ENCODE results near the gene ZG16. TPM values are rescaled to one million over a fixed set of nuclear protein-coding genes. Genes with fewer than 3 reads are reported as not detected.
A peak's percentile ranks its signal among the peaks of the same experiment; 100 is the strongest.
"Not testable (repeated sequence)": the region's sequence is repeated elsewhere in the genome, so short reads cannot be mapped to it uniquely, and the experiment has no call there.

The ZG16 gene
- total RNA-seq: not detected in 2 replicates
- long read RNA-seq: 0 reads

- TF ChIP-seq CTCF (IDR thresholded peaks at IDR 0.05): no peak
- no peak for DNase-seq (ENCODE audit: extremely low spot score, unreplicated experiment)
- no peaks in the 10 kb centered on the region for H3K36me3 Mint-ChIP-seq (ENCODE audit: unreplicated experiment)
- peaks cover 16% of the 10 kb centered on the region for H3K27me3 Mint-ChIP-seq (ENCODE audit: unreplicated experiment)
- peaks cover 6% of the 10 kb centered on the region for H3K4me1 Mint-ChIP-seq (ENCODE audit: unreplicated experiment)
- no peak within 1 kb of the TSS for H3K27ac Mint-ChIP-seq (ENCODE audit: unreplicated experiment)
- H3K4me3 Mint-ChIP-seq (ENCODE audit: unreplicated experiment): no peak within 1 kb of the TSS
- H3K9me3 Mint-ChIP-seq (ENCODE audit: unreplicated experiment): no peaks in the 10 kb centered on the region
These were observed at the start of gene ZG16 for GRCh38 chr16:29777576-29778350. Gene ZG16 (plus strand): TSS chr16:29778256. CDS start chr16:29779267, 1,011 bp downstream.

GRCh38 chr16:29729116-29729521 is 48.9 kb upstream of the ZG16 start:
- Mint-ChIP-seq H3K9me3 (ENCODE audit: unreplicated experiment) (no peaks in the 10 kb centered on the region), H3K4me1 (ENCODE audit: unreplicated experiment) (peaks cover 4% of the 10 kb centered on the region), H3K27me3 (ENCODE audit: unreplicated experiment) (peaks cover 38% of the 10 kb centered on the region), H3K36me3 (ENCODE audit: unreplicated experiment) (no peaks in the 10 kb centered on the region), H3K27ac (ENCODE audit: unreplicated experiment) (no peak overlapping the region), H3K4me3 (ENCODE audit: unreplicated experiment) (no peak overlapping the region)
- DNase-seq (ENCODE audit: extremely low spot score, unreplicated experiment): no peak
- peak; percentile 70 for TF ChIP-seq CTCF (IDR thresholded peaks at IDR 0.05)

GRCh38 chr16:29730649-29731048 is 47.4 kb upstream of the ZG16 start:
- Mint-ChIP-seq H3K9me3 (ENCODE audit: unreplicated experiment) (no peaks in the 10 kb centered on the region), H3K27me3 (ENCODE audit: unreplicated experiment) (peaks cover 39% of the 10 kb centered on the region), H3K4me3 (ENCODE audit: unreplicated experiment) (no peak overlapping the region), H3K27ac (ENCODE audit: unreplicated experiment) (no peak overlapping the region), H3K4me1 (ENCODE audit: unreplicated experiment) (peaks cover 4% of the 10 kb centered on the region), H3K36me3 (ENCODE audit: unreplicated experiment) (no peaks in the 10 kb centered on the region)
- no peak for DNase-seq (ENCODE audit: extremely low spot score, unreplicated experiment)
- no peak for TF ChIP-seq CTCF (IDR thresholded peaks at IDR 0.05)

- not testable (repeated sequence) for H3K9me3 Mint-ChIP-seq (ENCODE audit: unreplicated experiment); H3K27ac Mint-ChIP-seq (ENCODE audit: unreplicated experiment); DNase-seq (ENCODE audit: extremely low spot score, unreplicated experiment); H3K4me3 Mint-ChIP-seq (ENCODE audit: unreplicated experiment); H3K4me1 Mint-ChIP-seq (ENCODE audit: unreplicated experiment); H3K36me3 Mint-ChIP-seq (ENCODE audit: unreplicated experiment)
- peaks cover 36% of the 10 kb centered on the region for H3K27me3 Mint-ChIP-seq (ENCODE audit: unreplicated experiment)
These were observed 46.1 kb upstream of the ZG16 start for GRCh38 chr16:29731768-29732601.

DNA sequence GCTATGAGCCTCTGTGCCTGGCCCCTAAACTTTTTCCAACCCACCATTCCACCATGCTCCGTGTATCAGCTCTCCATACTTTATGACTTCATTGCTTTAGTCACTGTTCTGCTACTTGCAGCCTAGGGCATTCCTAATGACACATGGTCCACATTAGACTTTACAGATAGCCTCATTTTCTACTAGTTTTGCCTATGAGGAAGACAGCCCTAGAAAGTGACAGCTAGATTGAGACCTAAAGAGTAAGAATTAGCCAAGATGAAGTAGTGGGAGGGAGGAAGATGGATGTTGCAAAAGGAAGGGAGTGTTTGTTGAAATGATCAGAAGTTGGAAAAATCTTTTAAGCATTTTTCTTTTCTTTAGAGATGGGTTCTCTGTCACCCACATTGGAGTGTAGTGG is 43.3 kb upstream of the ZG16 start:
- no peaks in the 10 kb centered on the region for H3K9me3 Mint-ChIP-seq (ENCODE audit: unreplicated experiment)
- no peak for DNase-seq (ENCODE audit: extremely low spot score, unreplicated experiment)
- H3K4me3 Mint-ChIP-seq (ENCODE audit: unreplicated experiment): no peak overlapping the region
- peaks cover 35% of the 10 kb centered on the region for H3K27me3 Mint-ChIP-seq (ENCODE audit: unreplicated experiment)
- no peak for TF ChIP-seq CTCF (IDR thresholded peaks at IDR 0.05)
- H3K4me1 Mint-ChIP-seq (ENCODE audit: unreplicated experiment): no peaks in the 10 kb centered on the region
- H3K27ac Mint-ChIP-seq (ENCODE audit: unreplicated experiment): no peak overlapping the region
- no peaks in the 10 kb centered on the region for H3K36me3 Mint-ChIP-seq (ENCODE audit: unreplicated experiment)
